ENCODE measurements around the gene CBLN3. TPM values are rescaled to one million over a fixed set of nuclear protein-coding genes. Genes with fewer than 3 reads are reported as not detected.

CBLN3 gene
- total and polyA plus RNA-seq, 2 of the 4 experiments (the other 2 are of a cell fraction), result 0.72 to 4.5 TPM

DNA sequence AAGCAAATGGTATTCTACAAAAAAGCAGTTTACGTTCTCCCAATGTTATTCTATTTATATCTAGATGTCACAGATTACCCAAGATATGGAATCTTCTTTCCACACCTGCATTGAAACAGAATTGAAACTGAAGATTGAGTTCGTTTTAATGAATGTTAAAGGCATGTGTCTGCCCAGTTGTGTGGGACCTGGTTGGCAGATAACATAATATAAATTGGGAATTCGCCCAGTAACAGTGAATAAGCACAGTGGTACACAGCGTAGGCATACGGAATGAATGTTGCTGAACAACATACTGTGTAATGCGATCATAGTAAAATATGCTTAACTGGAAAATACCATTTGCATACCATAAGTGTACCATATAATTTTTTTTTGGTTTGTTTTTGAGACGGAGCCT lies 4.6 kb upstream of the CBLN3 start:
- H3K4me1 ChIP-seq (ENCODE audit: control insufficient read depth, insufficient read depth, low read length), result peaks cover 17% of the 10 kb centered on the region; the same call in 1 of the 2 replicates
- DNase-seq (no peak), ATAC-seq (ENCODE audit: low read depth) (no peak)
- no peak overlapping the region for H2BK5ac ChIP-seq (ENCODE audit: low read depth, low read length, poor library complexity, severe bottlenecking)
- in situ Hi-C loops (cut with MboI; ENCODE audit: low sequenced_read_pairs) (loop anchor here (10.0 to 25.0 kb wide), 4 partner anchors 69 to 1122 kb away; partner anchors contain the start of genes BCL2L2, FITM1, GMPR2 and NEDD8), intact Hi-C loops (cut with micrococcal nuclease) (loop anchor here (10.0 kb wide), 1 partner anchor 219 kb away; the partner anchor contains the start of genes CHMP4A and MDP1), dilution Hi-C loops (cut with HindIII; ENCODE audit: low sequenced_read_pairs, unreplicated experiment) (no loop called here)
- H3K9me3 ChIP-seq (ENCODE audit: control insufficient read depth, insufficient read depth, low read length), result no peaks in the 10 kb centered on the region
- no TSS peak for BruUV-seq (replicated peaks)
- no peak overlapping the region for H2AK5ac ChIP-seq (ENCODE audit: low read depth, low read length)
- H2AK9ac ChIP-seq (replicated peaks; ENCODE audit: low read depth, low read length, poor library complexity), result no peak overlapping the region
- TF ChIP-seq RAD21 (IDR thresholded peaks at IDR 0.05; ENCODE audit: low read length) (no peak), MAZ (IDR thresholded peaks at IDR 0.05; ENCODE audit: borderline replicate concordance, low read depth, low read length) (no peak), RCOR1 (IDR thresholded peaks at IDR 0.05; ENCODE audit: insufficient replicate concordance, low read length) (no peak), ELK1 (IDR thresholded peaks at IDR 0.05; ENCODE audit: borderline replicate concordance, low read depth, low read length) (no peak), CTCF (conservative IDR thresholded peaks at IDR 0.05; ENCODE audit: low read depth, low read length) (no peak), CHD1 (IDR thresholded peaks at IDR 0.05; ENCODE audit: low read depth, low read length) (no peak), MXI1 (IDR thresholded peaks at IDR 0.05; ENCODE audit: borderline replicate concordance, low read depth, low read length) (no peak), MAFK (IDR thresholded peaks at IDR 0.05; ENCODE audit: low read depth, low read length) (no peak), SMC3 (IDR thresholded peaks at IDR 0.05; ENCODE audit: low read depth, low read length) (no peak)
- no peak overlapping the region for H3K56ac ChIP-seq (ENCODE audit: extremely low read depth, insufficient read depth, low read length)
- WGBS, 2 experiments (ENCODE audit: extremely low coverage in 2 of 2, insufficient read length in 1 of 2), result no CpG with 5 or more reads among the region's 7 CpGs
- H4K5ac ChIP-seq (ENCODE audit: low read depth, low read length), result no peak overlapping the region
- peaks cover 4% of the 10 kb centered on the region for H3K9me1 ChIP-seq (ENCODE audit: insufficient read depth, low read length)
- no peak overlapping the region for H3K4me3 ChIP-seq (ENCODE audit: insufficient read depth, low read depth, low read length)
- H3K4me2 ChIP-seq (ENCODE audit: low read depth, low read length), result no peak overlapping the region
- H3K27ac ChIP-seq (ENCODE audit: insufficient read depth, low read length), result no peak overlapping the region
- no peak overlapping the region for H2BK20ac ChIP-seq (ENCODE audit: low read depth, low read length)
- peaks cover 30% of the 10 kb centered on the region for H4K20me1 ChIP-seq (ENCODE audit: insufficient read depth, low read length)
- H4K8ac ChIP-seq (ENCODE audit: low read depth in 2 of 2, low read length in 2 of 2), result no peak overlapping the region
- no peak overlapping the region for H3K23ac ChIP-seq (ENCODE audit: low read depth, low read length)
- no peak overlapping the region for H3K4ac ChIP-seq (ENCODE audit: low read depth, low read length)
- ChIA-PET POLR2A (ENCODE audit: unreplicated experiment) (interaction anchor here (0.6 kb wide), 1 partner anchor 98 kb away, joined by 3 read pairs; no protein-coding TSS in a partner anchor), CTCF (interaction anchor here (1.2 kb wide), 1 partner anchor 101 kb away, joined by 6 read pairs; no protein-coding TSS in a partner anchor)
- H3K9ac ChIP-seq (ENCODE audit: low read depth, low read length), result no peak overlapping the region
- H2AFZ ChIP-seq (replicated peaks; ENCODE audit: low read length, poor library complexity), result no peak overlapping the region
- no peak overlapping the region for H2BK15ac ChIP-seq (ENCODE audit: low read depth, low read length)
- no peak overlapping the region for H3K14ac ChIP-seq (replicated peaks; ENCODE audit: low read depth, low read length)
- peaks cover 45% of the 10 kb centered on the region for H3K36me3 ChIP-seq (ENCODE audit: control insufficient read depth, insufficient read depth, low read length)
- no peak overlapping the region for H4K91ac ChIP-seq (ENCODE audit: insufficient read depth, low read depth, low read length)
- H3K79me1 ChIP-seq (ENCODE audit: low read depth in 1 of 2, low read length in 2 of 2), result peaks cover 26 to 49% of the 10 kb centered on the region in 2 experiments
- no peak overlapping the region for H3K18ac ChIP-seq (ENCODE audit: low read depth, low read length)
- H2BK120ac ChIP-seq (ENCODE audit: low read depth, low read length), result no peak overlapping the region
- no peaks in the 10 kb centered on the region for H3K27me3 ChIP-seq (ENCODE audit: control insufficient read depth, insufficient read depth, low read length)

Data from IMR-90 (cell line).